KBM-7 (cell line): ENCODE measurements around the gene SNX7.

Source experiments
- DNase-seq: peaks from one replicate; pipeline ENCODE4 v3.0.0-alpha.2; 2015
- in situ Hi-C: fragments of 300-500 bp; cut with MboI; formaldehyde crosslinking; loops from 2 replicates; pipeline ENCODE4 v1.14.3; 2020; ENCODE audit warnings: low sequenced_read_pairs, low pct_unique_long_range_greater_than_20kb, mixed read lengths

Gene SNX7

GRCh38 chr1:98692482-98692881 is 31.0 kb downstream of the SNX7 start:
- in situ Hi-C loops = no loop called here
- DNase-seq = no peak

- in situ Hi-C loops = no loop called here
- DNase-seq = no peak
Measured at GRCh38 chr1:98693385-98693784, 31.9 kb downstream of the SNX7 start.

GRCh38 chr1:98696077-98696476 is 34.6 kb downstream of the SNX7 start:
- no peak for DNase-seq
- in situ Hi-C loops = no loop called here

GRCh38 chr1:98697781-98698180 is 36.3 kb downstream of the SNX7 start:
- in situ Hi-C loops = no loop called here
- no peak for DNase-seq

- in situ Hi-C loops = no loop called here
- no peak for DNase-seq
Measured at GRCh38 chr1:98698625-98699024, 37.1 kb downstream of the SNX7 start.

- in situ Hi-C loops = no loop called here
Measured at GRCh38 chr1:98700228-98700627, 38.7 kb downstream of the SNX7 start.

GRCh38 chr1:98702976-98703375 is 41.5 kb downstream of the SNX7 start:
- in situ Hi-C loops = no loop called here
- DNase-seq = no peak

More at GRCh38 chr1:98700228-98700627, 38.7 kb downstream of the SNX7 start:
- no peak for DNase-seq

GRCh38 chr1:98704474-98704873 is 43.0 kb downstream of the SNX7 start:
- no peak for DNase-seq
- in situ Hi-C loops = no loop called here

- no peak for DNase-seq
- in situ Hi-C loops = no loop called here
Measured at GRCh38 chr1:98704971-98705370, 43.5 kb downstream of the SNX7 start.

- DNase-seq = no peak
- in situ Hi-C loops = no loop called here
Measured at GRCh38 chr1:98705591-98705990, 44.1 kb downstream of the SNX7 start.

GRCh38 chr1:98706173-98706843 is 44.8 kb downstream of the SNX7 start:
- in situ Hi-C loops = no loop called here

GRCh38 chr1:98707556-98707955 is 46.0 kb downstream of the SNX7 start:
- in situ Hi-C loops = no loop called here

More at GRCh38 chr1:98706173-98706843, 44.8 kb downstream of the SNX7 start:
- DNase-seq = no peak

GRCh38 chr1:98709906-98710305 is 48.4 kb downstream of the SNX7 start:
- no peak for DNase-seq
- in situ Hi-C loops = no loop called here

More at GRCh38 chr1:98707556-98707955, 46.0 kb downstream of the SNX7 start:
- no peak for DNase-seq

- no peak for DNase-seq
- in situ Hi-C loops = no loop called here
Measured at GRCh38 chr1:98723574-98723973, 62.1 kb downstream of the SNX7 start.

GRCh38 chr1:98732985-98733781 is 71.7 kb downstream of the SNX7 start:
- in situ Hi-C loops = no loop called here
- DNase-seq = no peak

- in situ Hi-C loops = no loop called here
- DNase-seq = no peak
Measured at GRCh38 chr1:98733782-98734112, 72.2 kb downstream of the SNX7 start.

GRCh38 chr1:98735756-98736155 is 74.2 kb downstream of the SNX7 start:
- DNase-seq = no peak
- in situ Hi-C loops = no loop called here

GRCh38 chr1:98737835-98738234 is 76.3 kb downstream of the SNX7 start:
- in situ Hi-C loops = no loop called here
- DNase-seq = no peak

- DNase-seq = no peak
- in situ Hi-C loops = no loop called here
Measured at GRCh38 chr1:98739762-98740161, 78.2 kb downstream of the SNX7 start.

GRCh38 chr1:98741164-98741563 is 79.6 kb downstream of the SNX7 start:
- in situ Hi-C loops = no loop called here
- no peak for DNase-seq
